HL-60 (cell line): ENCODE results near the gene MAD1L1.

Source experiments
- DNase-seq, 2 experiments: peaks; one replicate each; pipeline ENCODE4 v3.0.0-alpha.2; 2010 to 2020; ENCODE audit warnings: low read depth in 1 of 2, low spot score in 1 of 2
- H3K27ac ChIP-seq: fragments of 250-450 bp; sonication (Bioruptor Pico); replicated peaks from 2 replicates; pipeline ENCODE4 v1.5.1; 2020; ENCODE audit warnings: mild to moderate bottlenecking, moderate library complexity
- H3K27me3 ChIP-seq: fragments of 250-450 bp; sonication (Bioruptor Pico); 2 replicates; pipeline ENCODE4 v1.5.1; 2021; ENCODE audit warnings: mild to moderate bottlenecking, moderate library complexity; ENCODE audit not compliant: insufficient read depth, poor library complexity, severe bottlenecking
- H3K4me3 ChIP-seq: replicated peaks from 2 replicates; pipeline ENCODE4 v1.5.1; 2011; ENCODE audit warnings: mild to moderate bottlenecking, control low read depth, low read length; ENCODE audit not compliant: insufficient read depth
- GABPA ChIP-seq: IDR thresholded peaks from 2 replicates; pipeline ENCODE4 v1.6.1; 2012; ENCODE audit warnings: low read depth
- POLR2AphosphoS5 ChIP-seq: IDR thresholded peaks from 2 replicates; pipeline ENCODE4 v1.6.1; 2012; ENCODE audit warnings: low read depth
- SPI1 ChIP-seq: IDR thresholded peaks from 2 replicates; pipeline ENCODE4 v1.6.1; 2012; ENCODE audit warnings: low read depth, mild to moderate bottlenecking, borderline replicate concordance
- TF ChIP-seq, protein P1 (sequence below): IDR thresholded peaks from one replicate; pipeline ENCODE4 v1.5.1; 2011; ENCODE audit warnings: low read length, control low read depth, inconsistent platforms; ENCODE audit not compliant: insufficient read depth
- TF ChIP-seq, protein P2 (sequence below): IDR thresholded peaks from 2 replicates; pipeline ENCODE4 v1.6.1; 2012; ENCODE audit warnings: low read depth; ENCODE audit not compliant: insufficient replicate concordance

MAD1L1 gene

DNA sequence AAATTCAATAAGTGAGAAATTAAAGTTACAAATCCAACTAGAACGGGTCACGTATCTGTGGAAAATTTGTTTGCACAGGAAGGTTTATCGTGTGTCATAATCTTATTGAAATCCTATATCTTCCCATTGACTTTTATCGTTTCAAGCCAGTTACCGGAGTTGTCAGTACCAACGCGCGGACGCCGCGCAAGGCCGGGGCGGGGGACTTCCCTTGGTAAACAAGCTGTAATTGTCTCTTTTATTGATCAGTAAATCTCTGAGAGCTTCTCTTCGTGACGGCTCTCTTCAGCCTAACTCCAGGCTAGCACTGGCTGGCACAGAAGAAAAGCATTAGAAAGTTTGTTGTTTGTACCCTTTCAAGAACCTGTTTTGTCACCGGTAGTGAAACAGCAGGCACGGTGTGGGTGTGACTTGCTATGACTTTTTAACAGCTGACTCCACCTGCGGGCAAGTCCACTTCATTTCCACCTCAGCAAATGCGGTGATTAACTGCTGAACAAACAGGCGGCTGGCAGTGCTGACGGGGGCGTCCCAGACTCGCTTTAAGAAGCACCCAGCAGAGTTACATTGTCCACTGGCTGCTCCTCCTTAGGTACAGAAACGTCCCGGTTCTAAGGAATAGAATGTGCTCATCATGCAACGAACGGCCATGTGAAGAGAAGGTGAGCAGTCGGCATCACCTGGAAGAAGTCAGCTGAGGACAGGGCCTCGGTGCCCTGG, 215.8 kb downstream of the MAD1L1 start:
- Histone ChIP-seq H3K27me3 (no peaks in the 10 kb centered on the region), H3K4me3 (no peak overlapping the region), H3K27ac (no peak overlapping the region)
- no peak for DNase-seq
- TF ChIP-seq, protein P1, sequence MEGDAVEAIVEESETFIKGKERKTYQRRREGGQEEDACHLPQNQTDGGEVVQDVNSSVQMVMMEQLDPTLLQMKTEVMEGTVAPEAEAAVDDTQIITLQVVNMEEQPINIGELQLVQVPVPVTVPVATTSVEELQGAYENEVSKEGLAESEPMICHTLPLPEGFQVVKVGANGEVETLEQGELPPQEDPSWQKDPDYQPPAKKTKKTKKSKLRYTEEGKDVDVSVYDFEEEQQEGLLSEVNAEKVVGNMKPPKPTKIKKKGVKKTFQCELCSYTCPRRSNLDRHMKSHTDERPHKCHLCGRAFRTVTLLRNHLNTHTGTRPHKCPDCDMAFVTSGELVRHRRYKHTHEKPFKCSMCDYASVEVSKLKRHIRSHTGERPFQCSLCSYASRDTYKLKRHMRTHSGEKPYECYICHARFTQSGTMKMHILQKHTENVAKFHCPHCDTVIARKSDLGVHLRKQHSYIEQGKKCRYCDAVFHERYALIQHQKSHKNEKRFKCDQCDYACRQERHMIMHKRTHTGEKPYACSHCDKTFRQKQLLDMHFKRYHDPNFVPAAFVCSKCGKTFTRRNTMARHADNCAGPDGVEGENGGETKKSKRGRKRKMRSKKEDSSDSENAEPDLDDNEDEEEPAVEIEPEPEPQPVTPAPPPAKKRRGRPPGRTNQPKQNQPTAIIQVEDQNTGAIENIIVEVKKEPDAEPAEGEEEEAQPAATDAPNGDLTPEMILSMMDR = no peak
- TF ChIP-seq, protein P2, sequence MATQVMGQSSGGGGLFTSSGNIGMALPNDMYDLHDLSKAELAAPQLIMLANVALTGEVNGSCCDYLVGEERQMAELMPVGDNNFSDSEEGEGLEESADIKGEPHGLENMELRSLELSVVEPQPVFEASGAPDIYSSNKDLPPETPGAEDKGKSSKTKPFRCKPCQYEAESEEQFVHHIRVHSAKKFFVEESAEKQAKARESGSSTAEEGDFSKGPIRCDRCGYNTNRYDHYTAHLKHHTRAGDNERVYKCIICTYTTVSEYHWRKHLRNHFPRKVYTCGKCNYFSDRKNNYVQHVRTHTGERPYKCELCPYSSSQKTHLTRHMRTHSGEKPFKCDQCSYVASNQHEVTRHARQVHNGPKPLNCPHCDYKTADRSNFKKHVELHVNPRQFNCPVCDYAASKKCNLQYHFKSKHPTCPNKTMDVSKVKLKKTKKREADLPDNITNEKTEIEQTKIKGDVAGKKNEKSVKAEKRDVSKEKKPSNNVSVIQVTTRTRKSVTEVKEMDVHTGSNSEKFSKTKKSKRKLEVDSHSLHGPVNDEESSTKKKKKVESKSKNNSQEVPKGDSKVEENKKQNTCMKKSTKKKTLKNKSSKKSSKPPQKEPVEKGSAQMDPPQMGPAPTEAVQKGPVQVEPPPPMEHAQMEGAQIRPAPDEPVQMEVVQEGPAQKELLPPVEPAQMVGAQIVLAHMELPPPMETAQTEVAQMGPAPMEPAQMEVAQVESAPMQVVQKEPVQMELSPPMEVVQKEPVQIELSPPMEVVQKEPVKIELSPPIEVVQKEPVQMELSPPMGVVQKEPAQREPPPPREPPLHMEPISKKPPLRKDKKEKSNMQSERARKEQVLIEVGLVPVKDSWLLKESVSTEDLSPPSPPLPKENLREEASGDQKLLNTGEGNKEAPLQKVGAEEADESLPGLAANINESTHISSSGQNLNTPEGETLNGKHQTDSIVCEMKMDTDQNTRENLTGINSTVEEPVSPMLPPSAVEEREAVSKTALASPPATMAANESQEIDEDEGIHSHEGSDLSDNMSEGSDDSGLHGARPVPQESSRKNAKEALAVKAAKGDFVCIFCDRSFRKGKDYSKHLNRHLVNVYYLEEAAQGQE = no peak
- no peak for TF ChIP-seq SPI1
- TF ChIP-seq GABPA = no peak
- TF ChIP-seq POLR2AphosphoS5 = no peak

GRCh38 chr7:2016021-2016631, 216.6 kb downstream of the MAD1L1 start:
- Histone ChIP-seq H3K27ac (no peak overlapping the region), H3K4me3 (no peak overlapping the region), H3K27me3 (no peaks in the 10 kb centered on the region)
- DNase-seq = no peak
- TF ChIP-seq, protein P2 = no peak
- TF ChIP-seq GABPA (no peak), POLR2AphosphoS5 (no peak), SPI1 (no peak)

DNA sequence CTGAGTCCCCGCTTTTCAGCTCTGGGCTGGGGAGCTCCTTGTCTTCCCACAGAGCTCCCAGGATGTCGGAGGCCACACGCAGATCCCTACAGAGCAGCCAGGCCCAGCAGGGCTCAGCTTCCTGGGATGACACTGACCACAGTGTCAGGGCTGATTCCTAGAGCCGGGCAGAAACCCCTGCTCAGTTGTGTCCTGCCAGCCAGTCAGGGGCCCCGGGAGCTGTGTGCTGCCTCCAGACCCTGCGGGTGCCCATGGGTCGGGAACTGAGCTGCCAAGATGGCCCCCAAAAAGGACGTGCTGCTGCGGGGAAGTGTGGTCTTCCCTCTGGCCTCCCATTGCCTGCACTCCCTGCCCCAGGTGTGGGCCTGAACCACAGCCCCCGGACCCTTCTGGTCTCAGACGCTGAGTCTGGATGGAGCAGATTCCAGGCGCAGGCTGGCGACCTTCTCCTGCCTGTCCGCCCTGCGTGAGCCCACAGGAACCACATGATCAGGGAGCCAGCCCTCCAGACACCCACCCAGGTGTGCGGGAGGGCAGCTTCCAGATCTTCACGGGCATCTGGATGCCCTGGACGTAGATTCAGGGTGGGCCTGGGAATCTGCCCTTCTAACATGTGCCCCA, 217.4 kb downstream of the MAD1L1 start:
- Histone ChIP-seq H3K4me3 (no peak overlapping the region), H3K27ac (no peak overlapping the region), H3K27me3 (no peaks in the 10 kb centered on the region)
- no peak for DNase-seq
- TF ChIP-seq POLR2AphosphoS5 (no peak), SPI1 (no peak)
- TF ChIP-seq, protein P1 = no peak
- TF ChIP-seq, protein P2 = no peak
